ENCODE measurements around the gene CCSER1.

Gene CCSER1

GRCh38 chr4:90241008-90241407 lies 113.8 kb downstream of the CCSER1 start:
- no peaks in the 10 kb centered on the region for H3K4me1 ChIP-seq (ENCODE audit: insufficient read depth, low read length, poor library complexity, severe bottlenecking)
- H3K4me2 ChIP-seq (ENCODE audit: low read depth, low read length, poor library complexity, severe bottlenecking), result no peak overlapping the region
- no peak overlapping the region for H3K4me3 ChIP-seq (ENCODE audit: low read length, poor library complexity, severe bottlenecking)
- no peaks in the 10 kb centered on the region for H3K36me3 ChIP-seq (ENCODE audit: insufficient read depth, low read length)
- H3K9ac ChIP-seq (ENCODE audit: low read depth, low read length, poor library complexity, severe bottlenecking), result no peak overlapping the region
- no peak for TF ChIP-seq CTCF (conservative IDR thresholded peaks at IDR 0.05; ENCODE audit: low read length)
- no peak for TF ChIP-seq EZH2phosphoT487 (IDR thresholded peaks at IDR 0.05; ENCODE audit: borderline replicate concordance)
- H3K79me2 ChIP-seq (ENCODE audit: insufficient read depth, low read length), result no peaks in the 10 kb centered on the region
- no peaks in the 10 kb centered on the region for H4K20me1 ChIP-seq (ENCODE audit: insufficient read depth, low read length, poor library complexity, severe bottlenecking)
- H3K9me3 ChIP-seq (ENCODE audit: insufficient read depth, low read depth, low read length), result no peaks in the 10 kb centered on the region
- H2AFZ ChIP-seq (ENCODE audit: low read length), result no peak overlapping the region
- H3K27me3 ChIP-seq (ENCODE audit: insufficient read depth, low read length, poor library complexity, severe bottlenecking), result no peaks in the 10 kb centered on the region
- no peaks in the 10 kb centered on the region for H3F3A ChIP-seq (ENCODE audit: low read depth)
- no peaks in the 10 kb centered on the region for H3K9me2 ChIP-seq (replicated peaks; ENCODE audit: low read depth, low read length)

GRCh38 chr4:90245837-90246236 lies 118.6 kb downstream of the CCSER1 start:
- Histone ChIP-seq H4K20me1 (ENCODE audit: insufficient read depth, low read length, poor library complexity, severe bottlenecking) (no peaks in the 10 kb centered on the region), H3K9me2 (replicated peaks; ENCODE audit: low read depth, low read length) (no peaks in the 10 kb centered on the region), H3K4me1 (ENCODE audit: insufficient read depth, low read length, poor library complexity, severe bottlenecking) (no peaks in the 10 kb centered on the region), H3K4me3 (ENCODE audit: low read length, poor library complexity, severe bottlenecking) (no peak overlapping the region), H3K79me2 (ENCODE audit: insufficient read depth, low read length) (no peaks in the 10 kb centered on the region), H2AFZ (ENCODE audit: low read length) (no peak overlapping the region), H3F3A (ENCODE audit: low read depth) (no peaks in the 10 kb centered on the region), H3K36me3 (ENCODE audit: insufficient read depth, low read length) (no peaks in the 10 kb centered on the region), H3K9ac (ENCODE audit: low read depth, low read length, poor library complexity, severe bottlenecking) (no peak overlapping the region), H3K27me3 (ENCODE audit: insufficient read depth, low read length, poor library complexity, severe bottlenecking) (no peaks in the 10 kb centered on the region), H3K9me3 (ENCODE audit: insufficient read depth, low read depth, low read length) (no peaks in the 10 kb centered on the region), H3K4me2 (ENCODE audit: low read depth, low read length, poor library complexity, severe bottlenecking) (no peak overlapping the region)
- no peak for TF ChIP-seq EZH2phosphoT487 (IDR thresholded peaks at IDR 0.05; ENCODE audit: borderline replicate concordance)
- no peak for TF ChIP-seq CTCF (conservative IDR thresholded peaks at IDR 0.05; ENCODE audit: low read length)

- no peak overlapping the region for H3K4me3 ChIP-seq (ENCODE audit: low read length, poor library complexity, severe bottlenecking)
- no peaks in the 10 kb centered on the region for H3K79me2 ChIP-seq (ENCODE audit: insufficient read depth, low read length)
- H3F3A ChIP-seq (ENCODE audit: low read depth), result no peaks in the 10 kb centered on the region
- H3K27me3 ChIP-seq (ENCODE audit: insufficient read depth, low read length, poor library complexity, severe bottlenecking), result no peaks in the 10 kb centered on the region
- no peak for TF ChIP-seq CTCF (conservative IDR thresholded peaks at IDR 0.05; ENCODE audit: low read length)
- no peak for TF ChIP-seq EZH2phosphoT487 (IDR thresholded peaks at IDR 0.05; ENCODE audit: borderline replicate concordance)
- no peaks in the 10 kb centered on the region for H4K20me1 ChIP-seq (ENCODE audit: insufficient read depth, low read length, poor library complexity, severe bottlenecking)
- H3K4me2 ChIP-seq (ENCODE audit: low read depth, low read length, poor library complexity, severe bottlenecking), result no peak overlapping the region
- no peaks in the 10 kb centered on the region for H3K9me3 ChIP-seq (ENCODE audit: insufficient read depth, low read depth, low read length)
- no peak overlapping the region for H3K9ac ChIP-seq (ENCODE audit: low read depth, low read length, poor library complexity, severe bottlenecking)
- no peaks in the 10 kb centered on the region for H3K36me3 ChIP-seq (ENCODE audit: insufficient read depth, low read length)
- H3K9me2 ChIP-seq (replicated peaks; ENCODE audit: low read depth, low read length), result no peaks in the 10 kb centered on the region
- H3K4me1 ChIP-seq (ENCODE audit: insufficient read depth, low read length, poor library complexity, severe bottlenecking), result no peaks in the 10 kb centered on the region
- no peak overlapping the region for H2AFZ ChIP-seq (ENCODE audit: low read length)
Observed at GRCh38 chr4:90246816-90247215, 119.6 kb downstream of the CCSER1 start.

Measured in Loucy (cell line).